Stimulated activated CD8-positive, alpha-beta memory T cell treated with anti-CD3 and anti-CD28 coated beads, Interleukin-15, amount 100 ng/mL, for 24 hours (primary cell): ENCODE measurements around the gene PRMT2.

Source experiments
- DNase-seq: peaks from one replicate; pipeline ENCODE4 v3.0.0-alpha.2; 2020; ENCODE audit warnings: low read depth

The PRMT2 gene

GRCh38 chr21:46635324-46636180, at the start of gene PRMT2:
Gene PRMT2 (plus strand): TSS chr21:46635674. CDS start chr21:46636952, 1,278 bp downstream.
- peak; percentile 95 for DNase-seq

- DNase-seq, result no peak
Measured at GRCh38 chr21:46594276-46594675, 41.2 kb upstream of the PRMT2 start.

- DNase-seq, result no peak
Measured at GRCh38 chr21:46596201-46596600, 39.3 kb upstream of the PRMT2 start.

DNA sequence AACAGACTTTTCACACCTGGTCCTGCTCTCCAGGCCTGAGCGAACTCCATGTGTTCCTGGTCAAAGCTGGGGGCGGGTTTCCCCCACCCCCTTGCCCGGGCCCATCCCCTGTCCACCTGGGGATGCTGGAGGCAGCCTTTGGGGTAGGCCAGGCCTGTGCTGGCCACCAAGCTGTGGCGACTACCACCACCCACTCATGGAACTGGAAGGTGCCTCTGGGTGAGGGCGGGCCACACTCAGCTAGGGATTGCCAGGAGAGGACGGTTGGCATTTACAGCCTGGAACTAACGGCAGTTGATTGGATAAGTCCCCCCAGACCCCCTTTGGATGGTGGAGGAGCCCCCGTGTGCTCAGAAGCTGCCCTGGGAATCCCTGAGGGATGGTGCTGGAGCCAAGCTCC, 38.4 kb upstream of the PRMT2 start:
- DNase-seq, result no peak

DNA sequence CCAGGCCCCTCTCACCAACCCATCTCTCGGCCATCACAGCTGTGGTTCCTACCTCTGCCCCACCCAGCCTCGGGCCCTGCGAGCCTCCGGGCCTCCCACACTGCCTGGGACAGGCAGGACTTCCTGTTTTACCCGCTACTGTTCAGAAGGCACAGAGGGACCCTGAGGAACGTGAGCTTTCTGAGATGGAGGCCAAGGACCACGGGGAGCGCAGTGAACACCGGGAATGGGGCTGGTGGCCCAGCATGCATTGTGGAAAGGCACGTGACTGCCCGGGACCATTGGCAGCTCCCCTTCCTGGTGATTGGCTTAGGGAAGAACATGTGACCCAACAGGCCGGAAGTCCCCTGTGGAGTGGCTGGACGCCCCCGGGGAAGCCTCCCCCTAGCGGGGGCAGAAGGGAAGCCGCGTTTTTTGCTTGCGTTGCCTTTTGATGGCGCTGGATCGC, 37.6 kb upstream of the PRMT2 start:
- DNase-seq, result no peak

- no peak for DNase-seq
Measured at GRCh38 chr21:46598581-46599572, 36.6 kb upstream of the PRMT2 start.

GRCh38 chr21:46600305-46600704, 35.2 kb upstream of the PRMT2 start:
- no peak for DNase-seq

DNA sequence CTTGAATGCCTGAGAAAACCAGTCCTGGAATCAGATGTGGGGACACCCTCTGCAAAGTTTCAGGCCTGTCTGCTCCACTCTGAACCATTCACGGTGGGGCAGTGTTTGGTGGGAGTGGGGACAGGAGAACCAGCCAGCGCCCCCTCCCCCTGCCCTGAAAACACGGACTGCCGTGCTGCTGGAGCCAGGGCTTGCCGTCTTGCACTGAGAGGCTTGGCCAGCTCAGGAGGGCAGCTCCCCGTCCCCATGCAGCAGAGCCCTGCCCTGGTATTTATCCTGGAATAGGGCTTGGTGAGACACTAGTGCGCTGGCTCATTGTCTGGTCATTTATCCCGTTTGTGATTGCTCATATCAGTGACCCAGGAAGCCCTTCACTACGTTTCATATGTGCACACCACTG, 34.5 kb upstream of the PRMT2 start:
- no peak for DNase-seq

DNA sequence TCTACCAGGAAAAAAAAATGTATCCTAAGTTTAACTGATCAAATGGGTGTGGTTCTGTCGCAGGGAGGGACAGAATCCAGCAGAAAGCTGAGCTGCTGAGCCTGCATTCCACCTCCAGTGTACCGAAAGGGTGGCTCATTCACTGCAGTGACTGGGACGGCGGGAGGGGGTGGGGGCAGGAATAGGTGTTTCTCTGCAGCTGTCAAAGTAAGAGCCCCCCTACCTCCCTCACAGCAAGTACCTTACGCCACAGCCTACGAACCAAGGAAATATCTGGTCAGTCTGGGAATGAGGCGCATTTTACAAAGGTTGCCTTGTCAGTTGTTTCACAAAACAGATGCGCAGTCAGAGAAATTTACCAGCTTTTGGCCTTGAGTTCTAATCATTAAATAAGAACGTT, 32.2 kb upstream of the PRMT2 start:
- DNase-seq, result no peak

- no peak for DNase-seq
Measured at GRCh38 chr21:46604329-46604974, 31.0 kb upstream of the PRMT2 start.

DNA sequence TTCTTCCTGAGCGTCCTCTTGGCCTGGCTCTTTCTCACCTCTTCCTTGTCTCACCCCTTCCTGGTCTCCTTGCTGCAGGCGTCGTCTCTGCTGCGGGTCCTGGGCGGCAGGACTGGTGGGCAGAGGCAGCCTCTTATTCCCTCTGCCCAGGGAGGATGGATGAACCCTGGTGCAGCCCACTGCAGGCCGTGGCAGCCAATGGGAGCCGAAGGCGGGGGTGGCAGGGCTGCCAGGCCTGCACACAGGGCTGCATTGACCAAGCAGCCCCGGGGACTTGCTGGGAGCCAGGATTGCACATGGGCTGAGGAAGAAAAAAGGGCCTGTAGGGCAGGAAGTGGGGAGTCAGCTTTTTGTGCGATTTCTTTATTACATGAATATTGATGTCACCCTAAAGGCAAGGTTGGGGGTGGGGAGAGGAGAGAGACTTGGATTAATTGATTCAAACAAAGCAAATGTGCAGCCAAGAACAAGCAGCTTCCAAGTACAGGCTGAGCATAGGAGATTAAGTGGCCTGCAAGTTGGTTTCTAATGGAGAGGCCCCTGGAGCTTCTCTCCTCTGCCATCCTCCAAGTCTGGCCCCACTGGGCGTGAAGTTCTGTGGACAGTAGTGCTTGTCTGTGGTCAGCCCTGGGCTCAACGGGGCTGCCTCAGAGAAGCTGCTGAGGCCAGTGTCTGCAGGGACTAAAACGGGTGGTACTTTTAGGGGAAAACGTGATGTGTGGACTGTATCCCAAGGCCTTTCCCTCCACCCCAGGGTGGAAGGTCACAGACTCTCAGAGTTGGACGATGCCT, 30.3 kb upstream of the PRMT2 start, which contains the start of gene S100B:
S100B (minus strand) TSS at position 108 of the 792 bp plus-strand sequence. CDS start 2,667 bp downstream, outside the sequence.
- DNase-seq, result no peak

GRCh38 chr21:46605767-46606426, 29.6 kb upstream of the PRMT2 start:
- DNase-seq, result no peak

DNA sequence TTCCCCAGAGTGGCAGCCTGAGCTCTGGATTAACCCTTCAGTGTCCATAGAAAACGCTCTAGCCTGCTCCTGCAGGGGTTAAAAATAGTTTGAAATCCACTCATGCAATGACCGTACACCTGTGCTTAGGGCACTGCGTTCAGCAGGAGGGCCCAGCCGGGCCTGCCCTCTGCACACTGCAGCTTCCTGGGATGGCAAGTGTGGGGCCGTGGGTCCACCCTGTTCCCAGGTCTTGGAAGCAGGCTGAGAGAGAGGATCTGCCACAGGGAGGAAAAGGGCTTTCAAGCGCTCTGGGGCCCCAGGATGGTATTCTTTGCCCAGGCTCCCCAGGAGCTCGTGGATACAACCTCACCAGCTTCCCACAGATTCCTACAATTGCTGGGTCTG, 29.1 kb upstream of the PRMT2 start:
- DNase-seq, result no peak

GRCh38 chr21:46607636-46608035, 27.8 kb upstream of the PRMT2 start:
- no peak for DNase-seq

DNA sequence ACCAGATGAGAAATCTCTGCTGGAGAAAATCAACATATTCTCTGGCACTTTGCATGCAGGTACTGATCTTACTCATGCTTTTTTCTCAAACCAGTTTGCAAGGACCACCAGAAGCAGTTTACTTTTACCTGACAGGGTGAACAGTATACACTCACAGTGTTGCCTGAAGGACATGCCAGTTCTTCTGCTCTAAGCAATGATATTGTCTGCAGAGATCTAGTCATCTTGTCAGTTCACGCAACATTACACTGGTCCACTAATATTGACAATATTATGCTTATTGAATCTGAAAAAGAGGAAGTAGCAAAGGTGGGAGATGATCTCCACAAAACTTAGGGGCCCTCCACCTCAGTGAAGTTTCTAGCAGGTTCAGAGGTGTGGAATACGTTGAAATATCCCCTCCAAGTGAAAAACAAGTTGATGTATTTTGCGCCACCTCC, 26.8 kb upstream of the PRMT2 start:
- no peak for DNase-seq

- DNase-seq, result no peak
Measured at GRCh38 chr21:46610018-46610701, 25.3 kb upstream of the PRMT2 start.

DNA sequence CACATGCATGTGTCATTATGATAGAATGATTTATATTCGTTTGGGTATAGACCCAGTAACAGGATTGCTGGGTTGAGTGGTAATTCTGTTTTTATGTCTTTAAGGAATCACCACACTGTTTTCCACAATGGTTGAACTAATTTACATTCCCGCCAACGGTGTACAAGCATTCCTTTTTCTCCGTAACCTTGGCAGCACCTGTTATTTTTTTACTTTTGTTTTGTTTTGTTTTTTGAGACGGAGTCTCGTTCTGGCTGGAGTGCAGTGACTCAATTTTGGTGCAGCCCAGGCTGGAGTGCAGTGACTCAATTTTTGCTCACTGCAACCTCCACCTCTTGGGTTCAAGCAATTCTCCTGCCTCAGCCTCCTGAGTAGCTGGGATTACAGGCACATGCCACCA, 22.1 kb upstream of the PRMT2 start:
- no peak for DNase-seq

GRCh38 chr21:46616050-46616449, 19.4 kb upstream of the PRMT2 start:
- DNase-seq, result no peak

DNA sequence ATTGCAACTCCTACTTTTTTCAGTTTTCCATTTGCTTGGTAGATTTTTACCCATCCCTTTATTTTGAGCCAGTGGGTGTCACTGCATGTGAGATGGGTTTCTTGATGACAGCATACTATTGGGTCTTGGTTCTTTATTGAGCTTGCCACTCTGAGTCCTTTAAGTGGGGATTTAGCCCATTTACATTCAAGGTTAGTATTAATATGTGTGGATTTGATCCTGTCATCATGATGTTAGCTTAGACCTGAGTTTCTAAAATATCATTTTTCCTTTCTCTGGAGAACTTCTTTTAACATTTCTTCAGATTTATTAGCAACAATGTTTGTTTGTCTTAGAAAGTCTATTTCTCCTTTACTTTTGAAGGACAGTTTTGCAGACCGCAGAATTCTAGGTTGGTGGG, 18.8 kb upstream of the PRMT2 start:
- no peak for DNase-seq
